ENCODE results near the gene EEF1A2. TPM values are rescaled to one million over a fixed set of nuclear protein-coding genes. Genes with fewer than 3 reads are reported as not detected.

Gene EEF1A2
- total and polyA plus RNA-seq, 10 donors: 0.39 to 1.4 (median 0.54) TPM

DNA sequence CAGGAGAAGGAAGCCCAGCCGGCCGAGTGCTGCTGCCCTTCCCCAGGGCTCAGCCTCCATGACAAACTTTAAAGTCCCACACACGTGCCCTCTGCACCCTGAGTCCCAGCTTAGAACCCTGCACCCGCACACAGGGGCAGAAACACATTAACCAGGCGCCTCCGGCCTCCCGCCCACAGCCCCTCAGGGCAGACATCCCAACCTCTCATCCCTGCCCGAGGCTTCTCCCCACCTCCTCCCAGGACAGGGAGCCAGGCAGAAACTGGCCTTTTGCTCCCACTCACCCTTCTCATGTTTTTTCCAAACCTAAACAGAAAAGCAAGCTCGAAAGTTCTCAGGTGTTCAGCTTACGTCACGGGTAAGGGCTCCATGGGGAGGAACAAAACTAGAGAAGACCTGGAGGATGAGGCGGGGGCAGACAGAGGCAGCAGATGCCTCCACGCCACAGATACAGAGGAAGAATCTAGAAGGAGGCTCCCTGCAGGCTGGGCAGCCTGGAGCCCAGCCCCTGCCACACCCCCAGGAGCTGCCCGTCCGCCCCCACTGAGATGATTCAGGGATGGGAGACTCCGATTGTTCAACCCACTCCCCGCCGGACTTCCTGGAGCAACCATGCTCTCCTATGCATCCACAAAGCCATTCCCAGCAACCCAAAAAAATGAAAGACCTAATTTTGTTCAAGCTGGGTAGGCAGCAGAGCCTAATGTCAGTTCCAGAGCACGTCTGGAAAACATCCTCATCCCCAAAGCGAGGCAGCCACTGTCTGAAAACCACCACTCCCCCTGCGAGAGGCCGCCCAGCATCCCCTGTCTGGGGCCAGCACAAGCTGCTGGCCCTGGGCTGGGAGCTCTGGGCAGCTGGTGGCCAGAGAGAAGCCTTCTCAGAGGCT lies 35.2 kb downstream of the EEF1A2 start:
- Histone ChIP-seq H3K27ac (no peak overlapping the region), H3K4me1 (no peaks in the 10 kb centered on the region), H3K36me3 (no peaks in the 10 kb centered on the region), H3K9me3 (no peaks in the 10 kb centered on the region), H3K27me3 (replicated peaks in 1 of 7) (peaks cover 0 to 98% (median 53%) of the 10 kb centered on the region in 7 donors), H3K4me3 (no peak overlapping the region)
- no peak for DNase-seq
- 50 to 70% (median 61%) methylated on average over 19 to 22 of the region's 22 CpGs for WGBS, 5 donors
- intact Hi-C loops (cut with DNase I; ENCODE audit: low total_unique reads): no loop called here
- TF ChIP-seq POLR2A (IDR thresholded peaks at IDR 0.05) (no peak), POLR2AphosphoS5 (IDR thresholded peaks at IDR 0.05) (no peak)
- TF ChIP-seq, protein P1, sequence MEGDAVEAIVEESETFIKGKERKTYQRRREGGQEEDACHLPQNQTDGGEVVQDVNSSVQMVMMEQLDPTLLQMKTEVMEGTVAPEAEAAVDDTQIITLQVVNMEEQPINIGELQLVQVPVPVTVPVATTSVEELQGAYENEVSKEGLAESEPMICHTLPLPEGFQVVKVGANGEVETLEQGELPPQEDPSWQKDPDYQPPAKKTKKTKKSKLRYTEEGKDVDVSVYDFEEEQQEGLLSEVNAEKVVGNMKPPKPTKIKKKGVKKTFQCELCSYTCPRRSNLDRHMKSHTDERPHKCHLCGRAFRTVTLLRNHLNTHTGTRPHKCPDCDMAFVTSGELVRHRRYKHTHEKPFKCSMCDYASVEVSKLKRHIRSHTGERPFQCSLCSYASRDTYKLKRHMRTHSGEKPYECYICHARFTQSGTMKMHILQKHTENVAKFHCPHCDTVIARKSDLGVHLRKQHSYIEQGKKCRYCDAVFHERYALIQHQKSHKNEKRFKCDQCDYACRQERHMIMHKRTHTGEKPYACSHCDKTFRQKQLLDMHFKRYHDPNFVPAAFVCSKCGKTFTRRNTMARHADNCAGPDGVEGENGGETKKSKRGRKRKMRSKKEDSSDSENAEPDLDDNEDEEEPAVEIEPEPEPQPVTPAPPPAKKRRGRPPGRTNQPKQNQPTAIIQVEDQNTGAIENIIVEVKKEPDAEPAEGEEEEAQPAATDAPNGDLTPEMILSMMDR (IDR thresholded peaks at IDR 0.05 in 8 of 11, conservative IDR thresholded peaks at IDR 0.05 in 3 of 11): no peak

DNA sequence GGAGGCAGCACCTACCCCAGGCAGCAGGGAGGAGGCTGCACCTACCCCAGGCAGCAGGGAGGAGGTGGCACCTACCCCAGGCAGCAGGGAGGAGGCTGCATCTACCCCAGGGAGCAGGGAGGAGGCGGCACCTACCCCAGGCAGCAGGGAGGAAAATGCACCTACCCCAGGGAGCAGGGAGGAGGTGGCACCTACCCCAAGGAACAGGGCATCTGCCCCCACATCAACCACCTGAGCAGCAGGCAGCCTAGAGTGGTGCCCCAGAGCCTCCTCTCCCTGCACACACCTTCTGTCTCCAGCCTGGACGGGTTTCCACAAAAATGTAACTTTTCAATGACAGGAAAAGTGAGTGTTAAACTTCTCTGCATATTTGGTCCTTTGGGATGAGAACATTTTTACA lies 36.6 kb downstream of the EEF1A2 start:
- H3K27ac ChIP-seq: no peak overlapping the region

DNA sequence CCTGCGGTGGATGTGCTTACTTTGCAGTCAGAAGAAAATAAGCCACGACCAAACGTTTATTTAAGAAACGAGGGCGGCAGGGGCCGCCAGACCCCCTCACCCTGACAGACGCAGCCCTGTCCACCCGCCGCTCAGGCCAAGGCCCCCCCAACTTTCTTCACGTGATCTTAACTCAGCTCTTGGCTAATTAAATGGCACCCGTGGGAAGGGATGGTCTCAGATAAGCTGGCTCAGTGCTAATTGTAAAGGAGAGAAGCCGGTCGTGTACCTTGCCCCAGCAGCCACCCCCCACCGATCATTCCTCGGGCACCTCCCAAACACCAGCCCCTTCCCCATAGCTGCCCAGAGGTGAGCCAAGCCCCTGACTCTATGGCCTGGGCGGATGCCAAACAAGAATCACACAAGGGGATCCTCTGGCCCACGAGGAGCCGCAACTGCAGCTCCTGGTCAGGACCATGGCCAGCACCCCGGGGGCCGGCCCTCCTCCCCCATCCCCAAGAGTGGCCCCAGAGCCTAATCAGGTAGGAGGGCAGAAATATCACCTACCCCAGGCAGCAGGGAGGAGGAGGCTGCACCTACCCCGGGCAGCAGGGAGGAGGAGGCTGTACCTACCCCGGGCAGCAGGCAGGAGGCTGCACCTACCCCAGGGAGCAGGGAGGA lies 37.6 kb downstream of the EEF1A2 start:
- H3K27me3 ChIP-seq (replicated peaks in 1 of 7): peaks cover 0 to 100% (median 52%) of the 10 kb centered on the region in 7 donors
- DNase-seq: no peak
- H3K4me1 ChIP-seq: peaks cover 0 to 14% (median 7%) of the 10 kb centered on the region in 6 donors
- TF ChIP-seq, protein P1 (IDR thresholded peaks at IDR 0.05 in 8 of 11, conservative IDR thresholded peaks at IDR 0.05 in 3 of 11): no peak
- TF ChIP-seq POLR2AphosphoS5 (IDR thresholded peaks at IDR 0.05) (no peak), POLR2A (IDR thresholded peaks at IDR 0.05) (no peak)
- 45 to 55% (median 53%) methylated on average over 21 to 22 of the region's 22 CpGs for WGBS, 5 donors
- no peaks in the 10 kb centered on the region for H3K36me3 ChIP-seq
- H3K4me3 ChIP-seq: no peak overlapping the region
- H3K27ac ChIP-seq: no peak overlapping the region
- intact Hi-C loops (cut with DNase I; ENCODE audit: low total_unique reads): no loop called here
- no peaks in the 10 kb centered on the region for H3K9me3 ChIP-seq

More for the DNA sequence above, 36.6 kb downstream of the EEF1A2 start:
- Histone ChIP-seq H3K4me3 (no peak overlapping the region), H3K9me3 (no peaks in the 10 kb centered on the region), H3K4me1 (peaks cover 0 to 8% (median 4%) of the 10 kb centered on the region in 6 donors), H3K36me3 (no peaks in the 10 kb centered on the region), H3K27me3 (replicated peaks in 1 of 7) (peaks cover 0 to 100% (median 50%) of the 10 kb centered on the region in 7 donors)
- DNase-seq: no peak
- TF ChIP-seq POLR2A (IDR thresholded peaks at IDR 0.05): no peak
- intact Hi-C loops (cut with DNase I; ENCODE audit: low total_unique reads): no loop called here
- 54 to 70% (median 62%) methylated on average over 2 of the region's 2 CpGs for WGBS, 5 donors

DNA sequence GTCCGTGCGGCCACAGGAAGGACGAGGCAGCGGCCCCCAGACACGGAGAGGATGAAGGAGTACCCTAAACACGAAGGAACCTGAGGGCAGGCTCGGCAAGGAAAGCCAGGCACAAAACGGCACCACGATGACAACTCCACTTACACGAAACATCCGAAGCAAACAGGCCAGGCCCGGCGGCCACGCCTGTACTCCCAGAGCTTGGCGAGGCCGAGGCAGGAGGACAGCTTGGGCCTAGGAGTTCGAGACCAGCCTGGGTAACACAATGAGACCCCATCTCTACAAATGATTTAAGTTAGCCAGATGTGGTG lies 39.9 kb downstream of the EEF1A2 start:
- no peak overlapping the region for H3K27ac ChIP-seq
- TF ChIP-seq POLR2A (IDR thresholded peaks at IDR 0.05) (no peak), POLR2AphosphoS5 (IDR thresholded peaks at IDR 0.05) (no peak)
- TF ChIP-seq, protein P1 (IDR thresholded peaks at IDR 0.05 in 8 of 11, conservative IDR thresholded peaks at IDR 0.05 in 3 of 11): no peak
- H3K36me3 ChIP-seq: no peaks in the 10 kb centered on the region
- 80 to 91% (median 84%) methylated on average over 17 of the region's 17 CpGs for WGBS, 5 donors
- peaks cover 0 to 26% (median 12%) of the 10 kb centered on the region in 6 donors for H3K4me1 ChIP-seq
- intact Hi-C loops (cut with DNase I; ENCODE audit: low total_unique reads): no loop called here
- H3K4me3 ChIP-seq: no peak overlapping the region
- H3K27me3 ChIP-seq (replicated peaks in 1 of 7): peaks cover 0 to 100% (median 61%) of the 10 kb centered on the region in 7 donors
- H3K9me3 ChIP-seq: no peaks in the 10 kb centered on the region
- no peak for DNase-seq

Measured in spleen (tissue), 11 donors.